HG03558 (cell line): ENCODE data around the gene SGIP1.
"Not testable (repeated sequence)": the region's sequence is repeated elsewhere in the genome, so short reads cannot be mapped to it uniquely, and the experiment has no call there.

Experiments used
- ATAC-seq: cut with Tn5 transposase; IDR thresholded peaks from one replicate; pipeline ENCODE4 v1.9.1; 2021; ENCODE audit warnings: moderate number of reproducible peaks; ENCODE audit not compliant: unreplicated experiment; ENCODE audit errors: extremely low read depth

SGIP1 gene

GRCh38 chr1:66752000-66752592, 218.1 kb downstream of the SGIP1 start, which contains the start of gene DYNLT5:
Gene DYNLT5 (plus strand): TSS chr1:66752459. CDS start chr1:66754659, 2,200 bp downstream.
- ATAC-seq: no peak

GRCh38 chr1:66752671-66753371, 218.9 kb downstream of the SGIP1 start:
- no peak for ATAC-seq

- no peak for ATAC-seq
Observed at GRCh38 chr1:66757722-66758240, 223.8 kb downstream of the SGIP1 start.

GRCh38 chr1:66758241-66758755, 224.3 kb downstream of the SGIP1 start:
- ATAC-seq: peak; percentile 100

GRCh38 chr1:66760506-66760905, 226.6 kb downstream of the SGIP1 start:
- no peak for ATAC-seq

- ATAC-seq: no peak
Observed at GRCh38 chr1:66761221-66761620, 227.3 kb downstream of the SGIP1 start.

GRCh38 chr1:66764994-66765578, 231.1 kb downstream of the SGIP1 start:
- ATAC-seq: no peak

- no peak for ATAC-seq
Observed at GRCh38 chr1:66767626-66768025, 233.7 kb downstream of the SGIP1 start.

GRCh38 chr1:66768965-66769364, 235.0 kb downstream of the SGIP1 start:
- ATAC-seq: no peak

GRCh38 chr1:66769512-66770229, 235.7 kb downstream of the SGIP1 start:
- ATAC-seq: no peak

GRCh38 chr1:66770240-66770639, 236.3 kb downstream of the SGIP1 start:
- no peak for ATAC-seq

- no peak for ATAC-seq
Observed at GRCh38 chr1:66770694-66771093, 236.7 kb downstream of the SGIP1 start.

GRCh38 chr1:66773227-66773626, 239.3 kb downstream of the SGIP1 start:
- no peak for ATAC-seq

- no peak for ATAC-seq
Observed at GRCh38 chr1:66774438-66774837, 240.5 kb downstream of the SGIP1 start.

GRCh38 chr1:66775646-66776045, 241.7 kb downstream of the SGIP1 start:
- ATAC-seq: no peak

- no peak for ATAC-seq
Observed at GRCh38 chr1:66777831-66778230, 243.9 kb downstream of the SGIP1 start.

- no peak for ATAC-seq
Observed at GRCh38 chr1:66778266-66778665, 244.3 kb downstream of the SGIP1 start.

GRCh38 chr1:66778969-66779368, 245.0 kb downstream of the SGIP1 start:
- ATAC-seq: no peak

GRCh38 chr1:66779475-66780078, 245.6 kb downstream of the SGIP1 start:
- no peak for ATAC-seq

- not testable (repeated sequence) for ATAC-seq
Observed at GRCh38 chr1:66785800-66786199, 251.8 kb downstream of the SGIP1 start.
